ENCODE measurements around the gene ST3GAL5.

Gene ST3GAL5

DNA sequence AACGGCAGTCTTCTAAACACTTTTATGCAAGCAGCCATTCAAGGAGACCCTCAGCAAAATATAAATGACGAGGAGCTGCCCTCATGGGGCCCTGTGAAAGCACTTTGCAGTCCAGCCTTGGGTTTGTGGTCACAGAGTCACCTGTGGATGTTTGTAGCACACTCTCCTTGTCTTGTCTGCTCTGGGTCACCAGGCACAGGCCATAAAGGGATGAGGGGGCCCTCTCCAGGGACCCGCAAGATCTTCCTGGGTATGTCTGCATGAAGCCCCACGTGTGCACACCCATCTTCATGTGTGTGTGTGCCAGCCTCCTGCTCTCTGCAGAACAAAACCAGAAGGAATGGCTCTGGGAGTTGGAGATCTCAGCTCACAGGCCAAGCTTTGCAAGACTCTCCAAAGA is 98.8 kb downstream of the ST3GAL5 start:
- no peak for DNase-seq (ENCODE audit: low read depth)

DNA sequence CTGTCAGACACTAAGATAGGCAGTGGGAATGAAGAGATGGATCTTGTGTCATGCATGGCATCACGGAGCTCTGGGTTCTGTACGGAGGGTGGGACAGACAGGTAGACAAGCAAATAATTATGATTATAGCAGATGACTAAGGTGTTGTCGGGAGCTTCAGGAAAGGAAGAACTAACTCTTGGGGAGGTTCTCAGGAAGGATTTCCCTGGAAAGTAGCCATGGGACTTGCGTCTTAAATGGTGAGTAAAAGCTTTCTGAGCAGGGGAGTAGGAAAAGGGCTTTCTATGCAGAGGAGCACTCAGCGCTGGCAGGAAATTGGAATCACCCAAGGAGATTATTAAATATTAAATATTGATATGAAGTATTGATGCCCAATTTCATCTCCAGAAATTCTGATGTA is 99.5 kb downstream of the ST3GAL5 start:
- DNase-seq (ENCODE audit: low read depth), result no peak

DNA sequence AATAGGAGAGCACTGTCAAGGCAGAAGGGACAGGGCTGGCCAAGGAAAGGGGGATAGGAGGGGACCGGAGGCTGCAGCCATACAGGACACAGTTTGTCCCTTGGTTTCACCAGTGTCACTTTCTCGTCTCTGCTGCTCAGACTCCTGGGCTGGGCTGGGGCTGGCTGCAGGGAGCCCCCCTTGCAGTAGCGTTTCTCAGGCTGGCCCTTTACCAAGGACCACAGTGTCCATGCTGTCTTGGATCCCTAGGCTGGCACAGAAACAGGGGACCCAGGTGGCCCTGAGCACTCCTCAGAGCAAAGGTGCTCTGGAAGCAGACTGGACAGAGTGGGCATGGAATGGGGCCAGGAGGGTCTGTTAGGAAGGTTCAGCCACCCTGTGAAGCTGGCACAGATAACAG is 100.2 kb downstream of the ST3GAL5 start:
- DNase-seq (ENCODE audit: low read depth), result no peak

DNA sequence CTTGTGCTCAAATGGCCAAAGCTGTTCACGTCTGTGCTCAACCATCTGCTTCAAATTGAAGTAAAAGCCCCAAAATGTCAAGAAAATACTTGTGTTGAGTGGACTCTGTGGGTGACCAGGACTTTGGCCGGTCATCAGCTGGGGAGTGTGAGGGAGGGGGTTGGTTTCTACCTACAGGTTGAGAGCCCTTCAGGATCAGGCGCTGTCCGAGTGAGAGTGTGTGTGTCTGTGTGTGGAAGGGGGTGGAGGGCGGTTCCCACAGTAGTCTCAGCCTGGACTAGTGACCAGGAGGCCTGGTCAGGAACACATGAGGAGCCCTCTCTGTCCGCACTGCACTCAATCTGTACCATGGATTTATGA is 100.8 kb downstream of the ST3GAL5 start:
- no peak for DNase-seq (ENCODE audit: low read depth)

DNA sequence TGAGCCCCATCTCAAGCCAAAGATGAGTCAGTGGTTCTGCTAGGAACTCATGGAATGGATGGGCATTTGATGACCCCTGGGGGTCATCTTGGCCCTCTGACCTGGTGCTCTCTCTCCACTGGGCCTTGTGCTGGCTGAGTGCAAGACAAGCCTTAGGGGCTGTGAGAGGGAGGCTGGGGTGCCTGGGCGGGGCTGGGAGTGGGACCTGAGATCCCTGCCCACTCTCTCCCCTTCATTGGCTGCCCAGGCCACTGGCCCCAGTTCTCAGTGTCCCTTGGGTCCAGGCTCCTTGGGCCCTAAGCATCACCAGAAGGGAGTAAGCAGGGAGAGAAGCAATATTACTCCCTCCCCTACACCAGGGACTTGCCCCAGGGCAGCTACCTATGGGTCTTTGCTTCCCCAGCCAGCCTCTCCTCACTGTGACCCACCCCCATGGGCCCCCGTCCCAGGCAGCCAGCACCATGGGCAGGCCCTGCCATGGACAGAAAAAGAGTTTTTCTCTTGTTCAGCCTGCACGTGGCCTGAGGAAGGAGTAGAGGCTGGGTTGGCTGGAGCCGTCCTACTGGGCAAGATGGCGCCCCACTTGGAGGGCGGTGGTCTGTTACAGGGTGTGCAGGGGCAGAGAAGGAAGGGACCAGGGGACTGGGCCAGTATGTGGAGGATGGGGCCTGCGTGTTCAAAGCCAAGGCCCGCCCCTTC is 101.4 kb downstream of the ST3GAL5 start:
- no peak for DNase-seq (ENCODE audit: low read depth)

Measured in activated T-cell treated with anti-CD3 and anti-CD28 coated beads for 48 hours (primary cell).